Activated naive CD4-positive, alpha-beta T cell treated with anti-CD3 and anti-CD28 coated beads for 36 hours (primary cell): Measurements from ENCODE around the gene EPHA4. TPM values are rescaled to one million over a fixed set of nuclear protein-coding genes. Genes with fewer than 3 reads are reported as not detected.
"Not testable (repeated sequence)": the region's sequence is repeated elsewhere in the genome, so short reads cannot be mapped to it uniquely, and the experiment has no call there.

Experiments used
- CTCF ChIA-PET: fragments of 350-600 bp; sonication (Branson Sonifier 250); formaldehyde crosslinking; loops from one replicate; lab custom pipeline; 2021; ENCODE audit warnings: antibody characterized with exemption; lab: Charles Lee
- DNase-seq: peaks from one replicate; pipeline ENCODE4 v3.0.0-alpha.2; 2020
- H3K27ac Mint-ChIP-seq: one replicate; pipeline ENCODE4 v1.8.0; 2021; ENCODE audit warnings: mild to moderate bottlenecking, mixed read lengths
- H3K27me3 Mint-ChIP-seq: one replicate; pipeline ENCODE4 v1.8.0; 2021; ENCODE audit warnings: low read depth, mixed read lengths
- H3K36me3 Mint-ChIP-seq: one replicate; pipeline ENCODE4 v1.8.0; 2021; ENCODE audit warnings: low read depth, mixed read lengths
- H3K4me1 Mint-ChIP-seq: one replicate; pipeline ENCODE4 v1.8.0; 2021; ENCODE audit warnings: low read depth, mixed read lengths
- H3K4me3 Mint-ChIP-seq: one replicate; pipeline ENCODE4 v1.8.0; 2021; ENCODE audit warnings: mild to moderate bottlenecking, moderate library complexity, mixed read lengths
- H3K9me3 Mint-ChIP-seq: one replicate; pipeline ENCODE4 v1.8.0; 2021; ENCODE audit warnings: mixed read lengths
- intact Hi-C: fragments of 100-400 bp; cut with micrococcal nuclease; formaldehyde crosslinking; loops from one replicate; pipeline ENCODE4 v1.15.1; 2023
- total RNA-seq, 2 experiments: library from RNA; stranded (reverse); gene quantifications; one replicate each; pipeline ENCODE4 v1.2.3, GENCODE V29; 2021

EPHA4 gene
- total RNA-seq, 2 experiments from 2014 or later = 1.3 to 3.0 TPM

- intact Hi-C loops = loop anchor here (5.0 to 10.0 kb wide), 2 partner anchors 128 to 910 kb away; partner anchors contain the start of gene SGPP2
- Mint-ChIP-seq H3K27me3 (no peaks in the 10 kb centered on the region), H3K36me3 (no peaks in the 10 kb centered on the region), H3K4me3 (no peak overlapping the region), H3K27ac (no peak overlapping the region), H3K9me3 (no peaks in the 10 kb centered on the region), H3K4me1 (no peaks in the 10 kb centered on the region)
- CTCF ChIA-PET = no interaction called here
- no peak for DNase-seq
Measured at GRCh38 chr2:221514305-221515040, 57.6 kb downstream of the EPHA4 start.

- Mint-ChIP-seq H3K27me3 (no peaks in the 10 kb centered on the region), H3K4me3 (no peak overlapping the region), H3K27ac (no peak overlapping the region), H3K4me1 (no peaks in the 10 kb centered on the region), H3K9me3 (no peaks in the 10 kb centered on the region), H3K36me3 (no peaks in the 10 kb centered on the region)
- no peak for DNase-seq
- CTCF ChIA-PET = no interaction called here
- intact Hi-C loops = loop anchor here (10.0 kb wide), 1 partner anchor 912 kb away; the partner anchor contains the start of gene SGPP2
Measured at GRCh38 chr2:221513232-221513631, 58.9 kb downstream of the EPHA4 start.

- intact Hi-C loops = loop anchor here (10.0 kb wide), 1 partner anchor 913 kb away; the partner anchor contains the start of gene SGPP2
- H3K9me3 Mint-ChIP-seq, H3K4me3 Mint-ChIP-seq, H3K4me1 Mint-ChIP-seq, H3K36me3 Mint-ChIP-seq, H3K27ac Mint-ChIP-seq, DNase-seq, CTCF ChIA-PET, H3K27me3 Mint-ChIP-seq: not testable (repeated sequence)
Measured at GRCh38 chr2:221511325-221511724, 60.8 kb downstream of the EPHA4 start.

GRCh38 chr2:221506469-221506868 lies 65.6 kb downstream of the EPHA4 start:
- no peaks in the 10 kb centered on the region for H3K9me3 Mint-ChIP-seq
- peaks cover 7% of the 10 kb centered on the region for H3K4me1 Mint-ChIP-seq
- CTCF ChIA-PET = interaction anchor here (0.6 kb wide), 1 partner anchor 436 kb away, joined by 3 read pairs; no protein-coding TSS in a partner anchor
- H3K27me3 Mint-ChIP-seq = no peaks in the 10 kb centered on the region
- DNase-seq = no peak
- no peaks in the 10 kb centered on the region for H3K36me3 Mint-ChIP-seq
- no peak overlapping the region for H3K27ac Mint-ChIP-seq
- intact Hi-C loops = no loop called here
- H3K4me3 Mint-ChIP-seq = no peak overlapping the region

- no peaks in the 10 kb centered on the region for H3K9me3 Mint-ChIP-seq
- CTCF ChIA-PET = no interaction called here
- no peak for DNase-seq
- peaks cover 7% of the 10 kb centered on the region for H3K4me1 Mint-ChIP-seq
- no peaks in the 10 kb centered on the region for H3K27me3 Mint-ChIP-seq
- no peaks in the 10 kb centered on the region for H3K36me3 Mint-ChIP-seq
- H3K27ac Mint-ChIP-seq = no peak overlapping the region
- no peak overlapping the region for H3K4me3 Mint-ChIP-seq
- intact Hi-C loops = no loop called here
Measured at GRCh38 chr2:221505605-221506004, 66.5 kb downstream of the EPHA4 start.

- no peak overlapping the region for H3K27ac Mint-ChIP-seq
- H3K9me3 Mint-ChIP-seq = no peaks in the 10 kb centered on the region
- H3K4me3 Mint-ChIP-seq = no peak overlapping the region
- peaks cover 7% of the 10 kb centered on the region for H3K4me1 Mint-ChIP-seq
- H3K27me3 Mint-ChIP-seq = no peaks in the 10 kb centered on the region
- CTCF ChIA-PET = interaction anchor here (0.7 to 0.8 kb wide), 2 partner anchors 35 to 149 kb away, joined by 3 read pairs; no protein-coding TSS in a partner anchor
- H3K36me3 Mint-ChIP-seq = no peaks in the 10 kb centered on the region
- intact Hi-C loops = loop anchor here (5.0 kb wide), 1 partner anchor 67 kb away; the partner anchor contains the start of gene EPHA4
- DNase-seq = no peak
Measured at GRCh38 chr2:221504905-221505304, 67.2 kb downstream of the EPHA4 start.

GRCh38 chr2:221503965-221504364 lies 68.1 kb downstream of the EPHA4 start:
- DNase-seq = no peak
- Mint-ChIP-seq H3K36me3 (no peaks in the 10 kb centered on the region), H3K9me3 (no peaks in the 10 kb centered on the region), H3K4me3 (no peak overlapping the region), H3K4me1 (peaks cover 7% of the 10 kb centered on the region), H3K27ac (no peak overlapping the region), H3K27me3 (no peaks in the 10 kb centered on the region)
- CTCF ChIA-PET = no interaction called here
- intact Hi-C loops = loop anchor here (5.0 kb wide), 1 partner anchor 68 kb away; the partner anchor contains the start of gene EPHA4

- H3K9me3 Mint-ChIP-seq = no peaks in the 10 kb centered on the region
- no peaks in the 10 kb centered on the region for H3K36me3 Mint-ChIP-seq
- intact Hi-C loops = loop anchor here (5.0 kb wide), 1 partner anchor 70 kb away; the partner anchor contains the start of gene EPHA4
- H3K4me1 Mint-ChIP-seq = peaks cover 7% of the 10 kb centered on the region
- H3K4me3 Mint-ChIP-seq = no peak overlapping the region
- CTCF ChIA-PET = no interaction called here
- DNase-seq = no peak
- no peaks in the 10 kb centered on the region for H3K27me3 Mint-ChIP-seq
- H3K27ac Mint-ChIP-seq = no peak overlapping the region
Measured at GRCh38 chr2:221502270-221503010, 69.7 kb downstream of the EPHA4 start.

- CTCF ChIA-PET = no interaction called here
- H3K27ac Mint-ChIP-seq = no peak overlapping the region
- peaks cover 5% of the 10 kb centered on the region for H3K4me1 Mint-ChIP-seq
- intact Hi-C loops = loop anchor here (5.0 kb wide), 1 partner anchor 70 kb away; the partner anchor contains the start of gene EPHA4
- no peak overlapping the region for H3K4me3 Mint-ChIP-seq
- H3K36me3 Mint-ChIP-seq = no peaks in the 10 kb centered on the region
- H3K9me3 Mint-ChIP-seq = no peaks in the 10 kb centered on the region
- H3K27me3 Mint-ChIP-seq = no peaks in the 10 kb centered on the region
- DNase-seq = no peak
Measured at GRCh38 chr2:221501883-221502269, 70.2 kb downstream of the EPHA4 start.

- no peaks in the 10 kb centered on the region for H3K27me3 Mint-ChIP-seq
- no peak overlapping the region for H3K27ac Mint-ChIP-seq
- intact Hi-C loops = loop anchor here (5.0 kb wide), 1 partner anchor 71 kb away; the partner anchor contains the start of gene EPHA4
- CTCF ChIA-PET = interaction anchor here (0.6 kb wide), 1 partner anchor 671 kb away, joined by 4 read pairs; no protein-coding TSS in a partner anchor
- H3K36me3 Mint-ChIP-seq = no peaks in the 10 kb centered on the region
- H3K4me1 Mint-ChIP-seq = peaks cover 5% of the 10 kb centered on the region
- DNase-seq = no peak
- no peaks in the 10 kb centered on the region for H3K9me3 Mint-ChIP-seq
- no peak overlapping the region for H3K4me3 Mint-ChIP-seq
Measured at GRCh38 chr2:221501210-221501882, 70.8 kb downstream of the EPHA4 start.

GRCh38 chr2:221500501-221501209 lies 71.4 kb downstream of the EPHA4 start:
- H3K27me3 Mint-ChIP-seq = no peaks in the 10 kb centered on the region
- H3K27ac Mint-ChIP-seq = no peak overlapping the region
- H3K4me3 Mint-ChIP-seq = no peak overlapping the region
- CTCF ChIA-PET = interaction anchor here (0.6 kb wide), 1 partner anchor 672 kb away, joined by 4 read pairs; no protein-coding TSS in a partner anchor
- H3K4me1 Mint-ChIP-seq = peaks cover 5% of the 10 kb centered on the region
- H3K36me3 Mint-ChIP-seq = no peaks in the 10 kb centered on the region
- no peak for DNase-seq
- intact Hi-C loops = loop anchor here (5.0 kb wide), 1 partner anchor 72 kb away; the partner anchor contains the start of gene EPHA4
- no peaks in the 10 kb centered on the region for H3K9me3 Mint-ChIP-seq
